NK-92 (cell line): ENCODE measurements around the gene GAD2.

Source experiments
- DNase-seq: peaks from one replicate; lab custom pipeline; 2025; ENCODE audit not compliant: unreplicated experiment; lab: John Stamatoyannopoulos, UW

Gene GAD2

GRCh38 chr10:26221541-26221940, 5.0 kb downstream of the GAD2 start:
- no peak for DNase-seq

- DNase-seq = no peak
Observed at GRCh38 chr10:26222563-26222962, 6.0 kb downstream of the GAD2 start.

GRCh38 chr10:26225322-26225721, 8.7 kb downstream of the GAD2 start:
- no peak for DNase-seq

GRCh38 chr10:26227786-26228185, 11.2 kb downstream of the GAD2 start:
- DNase-seq = no peak

GRCh38 chr10:26232174-26232573, 15.6 kb downstream of the GAD2 start:
- no peak for DNase-seq

- no peak for DNase-seq
Observed at GRCh38 chr10:26235761-26236160, 19.2 kb downstream of the GAD2 start.

- no peak for DNase-seq
Observed at GRCh38 chr10:26238378-26238777, 21.8 kb downstream of the GAD2 start.

GRCh38 chr10:26242706-26243350, 26.3 kb downstream of the GAD2 start:
- no peak for DNase-seq

GRCh38 chr10:26243351-26243720, 26.8 kb downstream of the GAD2 start:
- no peak for DNase-seq

- DNase-seq = no peak
Observed at GRCh38 chr10:26249681-26250080, 33.1 kb downstream of the GAD2 start.

- DNase-seq = no peak
Observed at GRCh38 chr10:26251925-26252324, 35.4 kb downstream of the GAD2 start.

- DNase-seq = no peak
Observed at GRCh38 chr10:26254616-26255015, 38.0 kb downstream of the GAD2 start.

- DNase-seq = no peak
Observed at GRCh38 chr10:26259341-26259740, 42.8 kb downstream of the GAD2 start.

GRCh38 chr10:26269754-26270153, 53.2 kb downstream of the GAD2 start:
- no peak for DNase-seq

- no peak for DNase-seq
Observed at GRCh38 chr10:26274391-26274790, 57.8 kb downstream of the GAD2 start.

GRCh38 chr10:26278295-26278694, 61.7 kb downstream of the GAD2 start:
- no peak for DNase-seq

- DNase-seq = no peak
Observed at GRCh38 chr10:26290236-26290635, 73.7 kb downstream of the GAD2 start.

GRCh38 chr10:26291721-26292480, 75.3 kb downstream of the GAD2 start:
- DNase-seq = no peak

GRCh38 chr10:26296360-26296759, 79.8 kb downstream of the GAD2 start:
- DNase-seq = no peak

- no peak for DNase-seq
Observed at GRCh38 chr10:26300001-26300400, 83.4 kb downstream of the GAD2 start.

- no peak for DNase-seq
Observed at GRCh38 chr10:26303366-26303765, 86.8 kb downstream of the GAD2 start.

GRCh38 chr10:26310361-26310760, 93.8 kb downstream of the GAD2 start:
- DNase-seq = no peak
